Measurements from ENCODE around the gene SCRG1. TPM values are rescaled to one million over a fixed set of nuclear protein-coding genes. Genes with fewer than 3 reads are reported as not detected.

Gene SCRG1
- total RNA-seq, 1 donor from 2014 or later, result not detected

- TF ChIP-seq, protein P1, sequence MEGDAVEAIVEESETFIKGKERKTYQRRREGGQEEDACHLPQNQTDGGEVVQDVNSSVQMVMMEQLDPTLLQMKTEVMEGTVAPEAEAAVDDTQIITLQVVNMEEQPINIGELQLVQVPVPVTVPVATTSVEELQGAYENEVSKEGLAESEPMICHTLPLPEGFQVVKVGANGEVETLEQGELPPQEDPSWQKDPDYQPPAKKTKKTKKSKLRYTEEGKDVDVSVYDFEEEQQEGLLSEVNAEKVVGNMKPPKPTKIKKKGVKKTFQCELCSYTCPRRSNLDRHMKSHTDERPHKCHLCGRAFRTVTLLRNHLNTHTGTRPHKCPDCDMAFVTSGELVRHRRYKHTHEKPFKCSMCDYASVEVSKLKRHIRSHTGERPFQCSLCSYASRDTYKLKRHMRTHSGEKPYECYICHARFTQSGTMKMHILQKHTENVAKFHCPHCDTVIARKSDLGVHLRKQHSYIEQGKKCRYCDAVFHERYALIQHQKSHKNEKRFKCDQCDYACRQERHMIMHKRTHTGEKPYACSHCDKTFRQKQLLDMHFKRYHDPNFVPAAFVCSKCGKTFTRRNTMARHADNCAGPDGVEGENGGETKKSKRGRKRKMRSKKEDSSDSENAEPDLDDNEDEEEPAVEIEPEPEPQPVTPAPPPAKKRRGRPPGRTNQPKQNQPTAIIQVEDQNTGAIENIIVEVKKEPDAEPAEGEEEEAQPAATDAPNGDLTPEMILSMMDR (IDR thresholded peaks at IDR 0.05), result no peak
- no peak for DNase-seq
- Mint-ChIP-seq H3K4me1 (no peaks in the 10 kb centered on the region), H3K4me3 (no peak overlapping the region), H3K27ac (no peak overlapping the region), H3K27me3 (no peaks in the 10 kb centered on the region), H3K9me3 (no peaks in the 10 kb centered on the region), H3K36me3 (ENCODE audit: low read depth) (no peaks in the 10 kb centered on the region)
- ChIA-PET CTCF (no interaction called here), POLR2A (no interaction called here)
- intact Hi-C loops (cut with micrococcal nuclease), result no loop called here
- no peak for ATAC-seq (ENCODE audit: low read depth)
Observed at GRCh38 chr4:173403051-173403450, 4.1 kb upstream of the SCRG1 start.

DNA sequence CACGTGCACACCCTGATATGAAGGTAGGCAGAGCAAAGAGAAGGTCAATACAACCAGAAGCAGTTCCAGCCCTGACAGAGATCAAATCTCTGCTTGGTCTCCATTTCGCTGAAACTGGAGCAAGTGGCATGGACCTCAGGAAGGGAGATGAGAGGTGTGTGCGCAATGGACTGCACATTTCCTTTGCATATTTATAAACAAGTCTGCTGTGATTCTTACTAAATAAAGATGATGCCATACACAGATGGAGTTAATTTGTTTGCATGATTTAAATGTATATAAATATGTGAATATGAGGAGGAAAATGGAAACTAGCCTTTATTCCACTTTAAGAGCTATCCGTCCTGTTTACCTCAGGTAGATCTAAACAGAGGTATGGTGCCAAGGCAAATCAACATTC is 2.1 kb upstream of the SCRG1 start:
- no peak overlapping the region for H3K27ac Mint-ChIP-seq
- DNase-seq (no peak), ATAC-seq (ENCODE audit: low read depth) (no peak)
- POLR2A ChIA-PET, result no interaction called here
- H3K36me3 Mint-ChIP-seq (ENCODE audit: low read depth), result no peaks in the 10 kb centered on the region
- CTCF ChIA-PET, result no interaction called here
- H3K27me3 Mint-ChIP-seq, result no peaks in the 10 kb centered on the region
- H3K4me3 Mint-ChIP-seq, result no peak overlapping the region
- H3K9me3 Mint-ChIP-seq, result no peaks in the 10 kb centered on the region
- intact Hi-C loops (cut with micrococcal nuclease), result no loop called here
- no peaks in the 10 kb centered on the region for H3K4me1 Mint-ChIP-seq
- TF ChIP-seq, protein P1 (IDR thresholded peaks at IDR 0.05), result no peak

- Mint-ChIP-seq H3K36me3 (ENCODE audit: low read depth) (no peaks in the 10 kb centered on the region), H3K27me3 (no peaks in the 10 kb centered on the region), H3K9me3 (no peaks in the 10 kb centered on the region), H3K4me1 (no peaks in the 10 kb centered on the region), H3K27ac (no peak overlapping the region), H3K4me3 (no peak overlapping the region)
- no peak for ATAC-seq (ENCODE audit: low read depth)
- CTCF ChIA-PET, result interaction anchor here (1.0 kb wide), 1 partner anchor 373 kb away, joined by 3 read pairs; no protein-coding TSS in a partner anchor
- POLR2A ChIA-PET, result no interaction called here
- TF ChIP-seq, protein P1 (IDR thresholded peaks at IDR 0.05), result no peak
- intact Hi-C loops (cut with micrococcal nuclease), result no loop called here
- DNase-seq, result no peak
Observed at GRCh38 chr4:173398220-173398619, 696 bp downstream of the SCRG1 start.

DNA sequence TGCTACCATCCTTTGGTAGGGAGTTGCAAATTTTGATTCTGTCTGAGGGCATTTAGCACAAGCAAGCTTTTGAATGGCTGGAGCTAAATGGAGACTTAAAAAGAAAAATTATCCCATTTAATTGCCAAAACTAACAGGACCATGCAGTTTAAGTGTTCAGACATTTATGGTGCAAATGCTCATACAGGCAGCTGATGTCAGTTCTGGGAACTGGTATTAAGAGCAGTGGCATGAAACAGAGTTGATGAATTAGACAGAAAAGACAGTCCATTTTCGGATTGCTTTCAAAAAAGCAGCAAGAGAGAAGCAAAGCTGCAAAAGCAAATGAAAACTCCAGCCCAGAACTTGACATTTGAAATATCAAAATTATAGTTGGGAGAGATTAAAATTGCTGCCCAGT is 1.3 kb downstream of the SCRG1 start:
- DNase-seq (no peak), ATAC-seq (ENCODE audit: low read depth) (no peak)
- CTCF ChIA-PET, result no interaction called here
- TF ChIP-seq, protein P1 (IDR thresholded peaks at IDR 0.05), result no peak
- Mint-ChIP-seq H3K4me3 (no peak overlapping the region), H3K9me3 (no peaks in the 10 kb centered on the region), H3K4me1 (no peaks in the 10 kb centered on the region), H3K27me3 (no peaks in the 10 kb centered on the region), H3K36me3 (ENCODE audit: low read depth) (no peaks in the 10 kb centered on the region), H3K27ac (no peak overlapping the region)
- POLR2A ChIA-PET, result no interaction called here
- intact Hi-C loops (cut with micrococcal nuclease), result no loop called here

GRCh38 chr4:173391701-173392100 is 7.2 kb downstream of the SCRG1 start:
- Mint-ChIP-seq H3K36me3 (ENCODE audit: low read depth) (no peaks in the 10 kb centered on the region), H3K27me3 (no peaks in the 10 kb centered on the region), H3K4me1 (no peaks in the 10 kb centered on the region), H3K4me3 (no peak overlapping the region), H3K27ac (no peak overlapping the region), H3K9me3 (no peaks in the 10 kb centered on the region)
- POLR2A ChIA-PET, result no interaction called here
- ATAC-seq (ENCODE audit: low read depth) (no peak), DNase-seq (no peak)
- TF ChIP-seq, protein P1 (IDR thresholded peaks at IDR 0.05), result no peak
- CTCF ChIA-PET, result no interaction called here
- intact Hi-C loops (cut with micrococcal nuclease), result no loop called here

All from activated B cell treated with CpG ODN at 0.5 μM for 24 hours (primary cell).